PFSK-1 (cell line): Measurements from ENCODE around the gene RNF220. TPM values are rescaled to one million over a fixed set of nuclear protein-coding genes. Genes with fewer than 3 reads are reported as not detected.

Source experiments
- FOXP2 ChIP-seq: optimal IDR thresholded peaks from 2 replicates; pipeline ENCODE3; 2011; ENCODE audit warnings: borderline replicate concordance, control low read depth, inconsistent platforms; ENCODE audit not compliant: insufficient read depth; ENCODE audit errors: extremely low read length, extremely low read depth
- POLR2AphosphoS5 ChIP-seq: IDR thresholded peaks from 2 replicates; pipeline ENCODE4 v1.6.1; 2012; ENCODE audit warnings: low read depth, mild to moderate bottlenecking, control low read depth, low read length, moderate library complexity
- REST ChIP-seq, 2 experiments: IDR thresholded peaks; 2 replicates each; pipeline versions ENCODE4 v1.6.1 to v1.8.0; 2011 to 2012; ENCODE audit warnings: low read depth in 2 of 2, low read length in 2 of 2, control low read depth in 1 of 2, inconsistent platforms in 1 of 2, mild to moderate bottlenecking in 1 of 2, moderate library complexity in 1 of 2; ENCODE audit not compliant: insufficient read depth in 1 of 2
- SIN3A ChIP-seq: IDR thresholded peaks from 2 replicates; pipeline ENCODE4 v1.6.1; 2012; ENCODE audit warnings: mild to moderate bottlenecking, low read length, moderate library complexity, borderline replicate concordance; ENCODE audit not compliant: insufficient read depth
- TAF1 ChIP-seq: IDR thresholded peaks from 2 replicates; pipeline ENCODE4 v1.6.1; 2012; ENCODE audit warnings: low read length, control low read depth, borderline replicate concordance; ENCODE audit not compliant: insufficient read depth
- polyA plus RNA-seq: library from polyadenylated mRNA; unstranded; fragments of >200 nt; gene quantifications from one replicate; pipeline ENCODE4 v1.2.1, GENCODE V29; 2012; ENCODE audit warnings: low read depth, missing spikeins; ENCODE audit not compliant: insufficient read length

The RNF220 gene
- polyA plus RNA-seq, result 91.1 TPM

- peak; percentile 32 for TF ChIP-seq FOXP2
- no peak for TF ChIP-seq TAF1
These were observed at the start of gene RNF220 for GRCh38 chr1:44405031-44405797. RNF220 (plus strand) TSS chr1:44405255.

DNA sequence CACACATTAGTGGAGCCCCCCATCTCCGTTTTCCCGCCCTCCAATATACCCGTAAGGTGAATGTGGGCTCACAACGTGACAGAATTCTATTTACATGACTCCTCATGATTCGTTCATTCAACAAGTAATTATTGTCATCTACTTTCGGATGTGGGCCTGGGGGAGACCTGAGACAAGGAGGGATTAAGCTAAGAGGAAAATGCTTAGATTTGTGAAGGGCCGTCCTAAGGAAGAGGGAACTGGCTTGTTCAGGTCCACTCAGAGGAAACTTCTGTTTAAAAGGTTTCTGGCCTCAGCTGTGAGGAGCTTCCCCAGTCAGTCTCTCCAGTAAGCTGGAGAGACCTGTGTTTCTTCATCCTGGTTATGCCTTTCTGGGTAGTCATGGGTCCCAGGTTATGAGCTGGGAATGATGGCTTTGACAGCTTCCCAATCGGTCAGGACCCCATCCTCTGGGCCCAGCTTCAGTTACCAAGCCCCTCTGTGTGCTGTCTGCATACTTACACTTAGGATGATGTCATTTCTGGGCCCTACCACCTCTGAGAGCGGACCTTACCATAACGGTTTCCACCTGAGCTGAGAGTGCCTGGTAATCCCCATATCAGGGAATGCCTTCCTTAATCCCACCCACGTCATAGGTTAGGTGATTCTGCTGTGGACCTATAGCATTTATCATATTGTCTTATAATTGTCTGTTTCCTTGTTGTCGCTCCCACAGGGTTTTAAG, 49.3 kb upstream of the RNF220 start:
- TF ChIP-seq POLR2AphosphoS5 (no peak), REST (IDR thresholded peaks at IDR 0.05; ENCODE audit: insufficient read depth in 1 of 2, low read depth in 2 of 2, low read length in 2 of 2) (no peak), TAF1 (no peak), FOXP2 (no peak), SIN3A (no peak; the same call in 1 of the 2 replicates)

DNA sequence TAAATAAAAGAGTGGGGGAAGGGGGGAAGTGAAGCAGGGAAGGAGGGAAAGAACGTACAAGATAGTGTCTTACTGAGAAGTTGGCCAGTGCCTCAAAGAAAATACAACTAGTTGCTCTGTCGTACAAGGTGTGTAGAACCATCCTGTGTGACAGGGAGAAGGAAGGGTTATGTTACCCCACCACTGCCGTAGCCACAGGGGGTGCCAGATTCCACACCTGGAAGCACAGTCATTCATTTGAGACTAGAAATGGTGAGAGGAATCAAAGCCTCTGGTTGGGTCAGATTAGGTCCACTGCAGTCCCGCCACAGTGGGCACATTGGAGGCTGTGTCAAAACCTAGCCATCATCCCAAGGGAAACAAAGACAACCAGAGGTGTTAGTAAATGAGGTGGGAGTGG, 47.3 kb upstream of the RNF220 start:
- TF ChIP-seq TAF1 (no peak), REST (IDR thresholded peaks at IDR 0.05; ENCODE audit: insufficient read depth in 1 of 2, low read depth in 2 of 2, low read length in 2 of 2) (no peak), SIN3A (no peak), FOXP2 (no peak), POLR2AphosphoS5 (no peak)

DNA sequence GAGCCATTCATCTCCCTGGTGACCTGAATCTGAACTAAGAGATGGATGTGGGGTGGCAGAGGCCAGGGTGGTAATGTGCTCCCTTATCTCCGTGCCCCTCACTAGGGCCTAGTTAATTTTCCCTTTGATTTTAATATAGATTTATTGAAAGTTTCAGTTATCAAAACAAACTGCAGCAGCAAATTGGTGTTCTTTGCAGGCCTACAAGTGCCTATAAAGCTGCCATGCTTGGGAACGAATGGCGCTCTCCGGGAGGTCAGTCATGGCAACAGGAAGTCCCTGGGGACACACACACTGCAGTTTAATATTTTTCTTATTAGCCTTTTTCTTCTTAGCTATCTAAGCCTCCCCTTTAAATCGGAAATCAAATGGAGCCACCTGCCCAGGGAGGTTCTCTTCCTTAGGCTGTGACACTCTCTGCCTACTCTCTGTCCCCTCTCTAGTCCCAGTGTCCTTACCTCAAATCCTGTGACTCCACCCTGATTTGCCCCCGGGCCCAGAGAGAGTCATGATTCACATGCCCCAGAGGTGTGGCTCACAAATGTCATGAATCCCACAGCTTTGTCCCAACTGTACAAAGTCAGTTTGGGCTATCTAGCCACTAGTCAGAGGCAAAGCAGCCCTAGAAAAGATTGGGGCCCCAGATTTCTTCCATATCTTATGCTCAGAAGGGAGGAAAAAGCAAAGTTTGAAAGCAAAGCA, 45.7 kb upstream of the RNF220 start:
- no peak for TF ChIP-seq POLR2AphosphoS5
- TF ChIP-seq REST (IDR thresholded peaks at IDR 0.05; ENCODE audit: insufficient read depth in 1 of 2, low read depth in 2 of 2, low read length in 2 of 2), result no peak
- no peak for TF ChIP-seq TAF1
- TF ChIP-seq FOXP2, result no peak
- no peak for TF ChIP-seq SIN3A

GRCh38 chr1:44361478-44361877, 43.6 kb upstream of the RNF220 start:
- TF ChIP-seq REST (IDR thresholded peaks at IDR 0.05; ENCODE audit: insufficient read depth in 1 of 2, low read depth in 2 of 2, low read length in 2 of 2), result no peak
- TF ChIP-seq FOXP2, result no peak
- TF ChIP-seq SIN3A, result no peak
- no peak for TF ChIP-seq POLR2AphosphoS5
